ENCODE data around the gene HPS5. TPM values are rescaled to one million over a fixed set of nuclear protein-coding genes. Genes with fewer than 3 reads are reported as not detected.
A peak's percentile ranks its signal among the peaks of the same experiment; 100 is the strongest.

The HPS5 gene
- total and polyA plus RNA-seq, 2 of the 13 experiments (the other 11 are each of a cell fraction or from before 2014, with no cell fraction given), result 6.6 to 25.5 TPM

DNA sequence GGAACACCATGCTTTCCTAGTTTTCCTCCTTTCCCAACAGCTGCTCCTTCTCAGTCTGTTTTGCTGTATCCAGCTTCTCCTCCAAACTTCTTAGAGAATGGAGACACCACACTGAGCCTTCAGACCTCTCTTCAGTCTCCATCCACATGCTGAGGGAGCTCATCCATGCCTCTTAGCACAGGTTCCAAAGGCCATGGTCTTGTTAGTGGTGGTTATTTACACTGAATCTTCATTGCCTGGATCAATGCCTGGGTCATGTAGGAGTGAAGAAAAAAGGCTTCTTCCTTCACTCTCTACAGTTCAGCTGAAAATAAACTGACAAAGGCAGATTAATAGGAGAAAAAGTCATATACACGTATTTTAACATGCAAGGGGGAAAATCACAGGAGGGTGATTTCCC is 82.3 kb downstream of the HPS5 start (continued):
- TF ChIP-seq, protein P1, sequence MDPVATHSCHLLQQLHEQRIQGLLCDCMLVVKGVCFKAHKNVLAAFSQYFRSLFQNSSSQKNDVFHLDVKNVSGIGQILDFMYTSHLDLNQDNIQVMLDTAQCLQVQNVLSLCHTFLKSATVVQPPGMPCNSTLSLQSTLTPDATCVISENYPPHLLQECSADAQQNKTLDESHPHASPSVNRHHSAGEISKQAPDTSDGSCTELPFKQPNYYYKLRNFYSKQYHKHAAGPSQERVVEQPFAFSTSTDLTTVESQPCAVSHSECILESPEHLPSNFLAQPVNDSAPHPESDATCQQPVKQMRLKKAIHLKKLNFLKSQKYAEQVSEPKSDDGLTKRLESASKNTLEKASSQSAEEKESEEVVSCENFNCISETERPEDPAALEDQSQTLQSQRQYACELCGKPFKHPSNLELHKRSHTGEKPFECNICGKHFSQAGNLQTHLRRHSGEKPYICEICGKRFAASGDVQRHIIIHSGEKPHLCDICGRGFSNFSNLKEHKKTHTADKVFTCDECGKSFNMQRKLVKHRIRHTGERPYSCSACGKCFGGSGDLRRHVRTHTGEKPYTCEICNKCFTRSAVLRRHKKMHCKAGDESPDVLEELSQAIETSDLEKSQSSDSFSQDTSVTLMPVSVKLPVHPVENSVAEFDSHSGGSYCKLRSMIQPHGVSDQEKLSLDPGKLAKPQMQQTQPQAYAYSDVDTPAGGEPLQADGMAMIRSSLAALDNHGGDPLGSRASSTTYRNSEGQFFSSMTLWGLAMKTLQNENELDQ (CRISPR knock-in tag; IDR thresholded peaks at IDR 0.05; ENCODE audit: borderline replicate concordance), result no peak
- no peak for TF ChIP-seq ESRRA (CRISPR knock-in tag; IDR thresholded peaks at IDR 0.05; ENCODE audit: low read depth)
- no peak for TF ChIP-seq KDM2A (CRISPR knock-in tag; IDR thresholded peaks at IDR 0.05; ENCODE audit: borderline replicate concordance, low read depth)
- no peak for TF ChIP-seq ZSCAN5A (CRISPR knock-in tag; IDR thresholded peaks at IDR 0.05; ENCODE audit: borderline replicate concordance)
- no peak for TF ChIP-seq TFAP4 (IDR thresholded peaks at IDR 0.05; ENCODE audit: borderline replicate concordance, low read depth)
- TF ChIP-seq IRF9 (CRISPR knock-in tag; IDR thresholded peaks at IDR 0.05; ENCODE audit: borderline replicate concordance), result no peak
- TF ChIP-seq HCFC1 (IDR thresholded peaks at IDR 0.05; ENCODE audit: low read depth, low read length), result no peak
- no peak for TF ChIP-seq ZC3H13 (CRISPR knock-in tag; IDR thresholded peaks at IDR 0.05)
- no peak for TF ChIP-seq TBL1XR1 (IDR thresholded peaks at IDR 0.05; ENCODE audit: borderline replicate concordance, low read length, partially characterized antibody)
- 0 out of 2 replicates have a peak, but pooled peaks have one; percentile 27 for TF ChIP-seq NFKBIZ (CRISPR knock-in tag; IDR thresholded peaks at IDR 0.05)
- peak; percentile 57; the same call in 1 of the 2 replicates for TF ChIP-seq HNF4G (IDR thresholded peaks at IDR 0.05; ENCODE audit: borderline replicate concordance, low read depth, low read length)
- peak; percentile 50; the same call in 1 of the 2 replicates for TF ChIP-seq HNF4G (CRISPR knock-in tag; IDR thresholded peaks at IDR 0.05; ENCODE audit: borderline replicate concordance, low read depth)
- no peak for TF ChIP-seq ZNF296 (CRISPR knock-in tag; conservative IDR thresholded peaks at IDR 0.05)
- no peak for TF ChIP-seq ZFP82 (CRISPR knock-in tag; IDR thresholded peaks at IDR 0.05; ENCODE audit: borderline replicate concordance)
- TF ChIP-seq STAG1 (CRISPR knock-in tag; IDR thresholded peaks at IDR 0.05), result no peak
- no peak for TF ChIP-seq ARID4A (CRISPR knock-in tag; IDR thresholded peaks at IDR 0.05; ENCODE audit: borderline replicate concordance)
- TF ChIP-seq NCOA5 (CRISPR knock-in tag; IDR thresholded peaks at IDR 0.05), result no peak
- no peak for TF ChIP-seq ZNF878 (CRISPR knock-in tag; IDR thresholded peaks at IDR 0.05)
- no peak for TF ChIP-seq PHB2 (IDR thresholded peaks at IDR 0.05; ENCODE audit: partially characterized antibody)
